NCI-H2107 treated with DMSO at 0.1 percent for 48 hours (cell line): ENCODE results near the gene TPSG1.
"Not testable (repeated sequence)": the region's sequence is repeated elsewhere in the genome, so short reads cannot be mapped to it uniquely, and the experiment has no call there.

Experiments used
- DNase-seq: peaks from one replicate; lab custom pipeline; 2025; ENCODE audit not compliant: unreplicated experiment; lab: John Stamatoyannopoulos, UW

TPSG1 gene

GRCh38 chr16:1198194-1198593 lies 26.9 kb downstream of the TPSG1 start:
- no peak for DNase-seq

GRCh38 chr16:1197237-1197866 lies 27.7 kb downstream of the TPSG1 start:
- peak; percentile 58 for DNase-seq

GRCh38 chr16:1196494-1196893 lies 28.6 kb downstream of the TPSG1 start:
- DNase-seq, result no peak

GRCh38 chr16:1195393-1195666 lies 29.7 kb downstream of the TPSG1 start:
- no peak for DNase-seq

GRCh38 chr16:1194665-1195392 lies 30.2 kb downstream of the TPSG1 start:
- no peak for DNase-seq

GRCh38 chr16:1193825-1194581 lies 31.1 kb downstream of the TPSG1 start:
- no peak for DNase-seq

GRCh38 chr16:1193143-1193824 lies 31.8 kb downstream of the TPSG1 start:
- peak; percentile 46 for DNase-seq

- DNase-seq, result no peak
Observed at GRCh38 chr16:1192384-1193073, 32.5 kb downstream of the TPSG1 start.

- DNase-seq, result not testable (repeated sequence)
Observed at GRCh38 chr16:1190789-1191188, 34.3 kb downstream of the TPSG1 start.

- no peak for DNase-seq
Observed at GRCh38 chr16:1189455-1189854, 35.6 kb downstream of the TPSG1 start.

GRCh38 chr16:1188432-1189189 lies 36.5 kb downstream of the TPSG1 start:
- no peak for DNase-seq

GRCh38 chr16:1185460-1186207 lies 39.4 kb downstream of the TPSG1 start:
- DNase-seq, result not testable (repeated sequence)

GRCh38 chr16:1184980-1185379 lies 40.1 kb downstream of the TPSG1 start:
- DNase-seq, result no peak

- no peak for DNase-seq
Observed at GRCh38 chr16:1184156-1184868, 40.8 kb downstream of the TPSG1 start.

- DNase-seq, result no peak
Observed at GRCh38 chr16:1182950-1183907, 41.8 kb downstream of the TPSG1 start.

GRCh38 chr16:1182316-1182671 lies 42.8 kb downstream of the TPSG1 start:
- no peak for DNase-seq

- no peak for DNase-seq
Observed at GRCh38 chr16:1181404-1182315, 43.4 kb downstream of the TPSG1 start.
